K562 (cell line): ENCODE results near the gene ARL10. TPM values are rescaled to one million over a fixed set of nuclear protein-coding genes. Genes with fewer than 3 reads are reported as not detected.

ENCODE experiments used
- EGR1 ChIP-seq: fragments of 450-650 bp; conservative IDR thresholded peaks from 2 replicates; pipeline ENCODE4 v1.6.1; 2017; ENCODE audit warnings: mild to moderate bottlenecking
- FOXJ2 ChIP-seq: fragments of 200-800 bp; sonication (Bioruptor generic); IDR thresholded peaks from 2 replicates; pipeline ENCODE4 v1.6.1; 2016; ENCODE audit warnings: missing genetic modification characterization, missing compliant biosample characterization
- NONO ChIP-seq, 2 experiments: fragments of 200-400 bp in 1 of 2; fragments of 450-650 bp in 1 of 2; formaldehyde crosslinking in 1 of 2; IDR thresholded peaks; 2 replicates each; pipeline ENCODE4 v1.6.1; 2017; ENCODE audit warnings: low read depth in 2 of 2, mild to moderate bottlenecking in 2 of 2, moderate library complexity in 2 of 2, low read length in 1 of 2
- POLR2A ChIP-seq: fragments of 450-650 bp; conservative IDR thresholded peaks from 2 replicates; pipeline ENCODE4 v1.6.1; 2016
- POLR3A ChIP-seq: IDR thresholded peaks from 2 replicates; pipeline ENCODE4 v1.6.1; 2011; ENCODE audit warnings: borderline replicate concordance, mild to moderate bottlenecking, moderate library complexity; ENCODE audit not compliant: insufficient read length, insufficient read depth; ENCODE audit errors: extremely low read depth
- REST ChIP-seq, 2 experiments: fragments of 450-650 bp; formaldehyde crosslinking in 1 of 2; IDR thresholded peaks; 2 replicates each; pipeline versions ENCODE4 v1.4.0 to v1.6.1; 2014 to 2020; ENCODE audit warnings: mild to moderate bottlenecking in 2 of 2, borderline replicate concordance in 1 of 2, low read depth in 1 of 2
- ZFP1 ChIP-seq: fragments of 450-650 bp; formaldehyde crosslinking; IDR thresholded peaks from 2 replicates; pipeline ENCODE4 v1.4.0; 2020; ENCODE audit warnings: mild to moderate bottlenecking, mixed read lengths
- ZNF134 ChIP-seq: fragments of 250-450 bp; sonication (Bioruptor Pico); conservative IDR thresholded peaks from 2 replicates; pipeline ENCODE4 v1.4.0; 2020
- ZNF384 ChIP-seq: IDR thresholded peaks from 2 replicates; pipeline ENCODE4 v1.6.1; 2012; ENCODE audit warnings: low read depth, low read length, improper control_type of control experiment
- ZNF551 ChIP-seq: fragments of 250-450 bp; sonication (Bioruptor Pico); IDR thresholded peaks from 2 replicates; pipeline ENCODE4 v1.5.0; 2021; ENCODE audit warnings: mild to moderate bottlenecking, moderate library complexity
- ZNF589 ChIP-seq: fragments of 200-800 bp; sonication (Bioruptor generic); IDR thresholded peaks from 2 replicates; pipeline ENCODE4 v1.6.1; 2016; ENCODE audit warnings: low read depth, missing genetic modification characterization, missing compliant biosample characterization
- polyA plus RNA-seq, 8 experiments: library from polyadenylated mRNA; depleted of rRNA in 4 of 8; stranded (reverse) in 5 of 8; unstranded in 3 of 8; fragments of >200 nt; fragmentation: Nextera tagmentation in 2 of 8; fragmentation: Illumina TruSeq in 1 of 8; extraction: Ambion mirVana in 2 of 8; extraction: Trizol in 1 of 8; gene quantifications; 2 replicates each; pipeline versions ENCODE4 v1.2.1 to v1.2.3, GENCODE V29; 2011 to 2014; ENCODE audit warnings: inconsistent platforms in 1 of 8, missing spikeins in 1 of 8
- total RNA-seq, 7 experiments: library from RNA; depleted of rRNA in 6 of 7; stranded (reverse); fragments of >200 nt in 6 of 7; fragmentation: Illumina TruSeq in 2 of 7; extraction: Trizol in 2 of 7; gene quantifications; 2 replicates each; pipeline versions ENCODE4 v1.2.1 to v1.2.3, GENCODE V29; 2011 to 2021; ENCODE audit warnings: low replicate concordance in 1 of 7
- TF ChIP-seq, protein P1 (sequence below): fragments of 250-450 bp; sonication (Bioruptor Pico); IDR thresholded peaks from 2 replicates; pipeline ENCODE4 v1.4.0; 2020
- TF ChIP-seq, protein P2 (sequence below), 3 experiments: IDR thresholded peaks in 2 of 3; conservative IDR thresholded peaks in 1 of 3; 2 replicates each; pipeline ENCODE4 v1.5.1; 2011 to 2012; ENCODE audit warnings: low read length in 3 of 3, mild to moderate bottlenecking in 3 of 3, control low read depth in 2 of 3, improper control_type of control experiment in 1 of 3, inconsistent platforms in 1 of 3, low read depth in 1 of 3, mixed read lengths in 1 of 3, moderate library complexity in 1 of 3; ENCODE audit not compliant: insufficient read depth in 2 of 3

The ARL10 gene
- total and polyA plus RNA-seq, 9 of the 15 experiments (the other 6 are each of a cell fraction or from before 2014, with no cell fraction given): under 0.01 to 0.40 (median 0.34) TPM; not detected in 3

GRCh38 chr5:176429972-176430371 is 64.7 kb downstream of the ARL10 start (continued):
- TF ChIP-seq ZFP1 (CRISPR knock-in tag) (no peak), POLR2A (no peak), FOXJ2 (no peak), ZNF551 (CRISPR knock-in tag) (no peak), ZNF589 (CRISPR knock-in tag) (no peak), EGR1 (no peak), REST (IDR thresholded peaks at IDR 0.05; ENCODE audit: borderline replicate concordance) (peak; percentile 29; the same call in 1 of the 2 replicates), REST (CRISPR knock-in tag; IDR thresholded peaks at IDR 0.05; ENCODE audit: low read depth) (no peak), NONO (IDR thresholded peaks at IDR 0.05; ENCODE audit: low read depth in 2 of 2, low read length in 1 of 2) (no peak), POLR3A (no peak), ZNF384 (peak; percentile 60), ZNF134 (CRISPR knock-in tag) (no peak)
- TF ChIP-seq, protein P1, sequence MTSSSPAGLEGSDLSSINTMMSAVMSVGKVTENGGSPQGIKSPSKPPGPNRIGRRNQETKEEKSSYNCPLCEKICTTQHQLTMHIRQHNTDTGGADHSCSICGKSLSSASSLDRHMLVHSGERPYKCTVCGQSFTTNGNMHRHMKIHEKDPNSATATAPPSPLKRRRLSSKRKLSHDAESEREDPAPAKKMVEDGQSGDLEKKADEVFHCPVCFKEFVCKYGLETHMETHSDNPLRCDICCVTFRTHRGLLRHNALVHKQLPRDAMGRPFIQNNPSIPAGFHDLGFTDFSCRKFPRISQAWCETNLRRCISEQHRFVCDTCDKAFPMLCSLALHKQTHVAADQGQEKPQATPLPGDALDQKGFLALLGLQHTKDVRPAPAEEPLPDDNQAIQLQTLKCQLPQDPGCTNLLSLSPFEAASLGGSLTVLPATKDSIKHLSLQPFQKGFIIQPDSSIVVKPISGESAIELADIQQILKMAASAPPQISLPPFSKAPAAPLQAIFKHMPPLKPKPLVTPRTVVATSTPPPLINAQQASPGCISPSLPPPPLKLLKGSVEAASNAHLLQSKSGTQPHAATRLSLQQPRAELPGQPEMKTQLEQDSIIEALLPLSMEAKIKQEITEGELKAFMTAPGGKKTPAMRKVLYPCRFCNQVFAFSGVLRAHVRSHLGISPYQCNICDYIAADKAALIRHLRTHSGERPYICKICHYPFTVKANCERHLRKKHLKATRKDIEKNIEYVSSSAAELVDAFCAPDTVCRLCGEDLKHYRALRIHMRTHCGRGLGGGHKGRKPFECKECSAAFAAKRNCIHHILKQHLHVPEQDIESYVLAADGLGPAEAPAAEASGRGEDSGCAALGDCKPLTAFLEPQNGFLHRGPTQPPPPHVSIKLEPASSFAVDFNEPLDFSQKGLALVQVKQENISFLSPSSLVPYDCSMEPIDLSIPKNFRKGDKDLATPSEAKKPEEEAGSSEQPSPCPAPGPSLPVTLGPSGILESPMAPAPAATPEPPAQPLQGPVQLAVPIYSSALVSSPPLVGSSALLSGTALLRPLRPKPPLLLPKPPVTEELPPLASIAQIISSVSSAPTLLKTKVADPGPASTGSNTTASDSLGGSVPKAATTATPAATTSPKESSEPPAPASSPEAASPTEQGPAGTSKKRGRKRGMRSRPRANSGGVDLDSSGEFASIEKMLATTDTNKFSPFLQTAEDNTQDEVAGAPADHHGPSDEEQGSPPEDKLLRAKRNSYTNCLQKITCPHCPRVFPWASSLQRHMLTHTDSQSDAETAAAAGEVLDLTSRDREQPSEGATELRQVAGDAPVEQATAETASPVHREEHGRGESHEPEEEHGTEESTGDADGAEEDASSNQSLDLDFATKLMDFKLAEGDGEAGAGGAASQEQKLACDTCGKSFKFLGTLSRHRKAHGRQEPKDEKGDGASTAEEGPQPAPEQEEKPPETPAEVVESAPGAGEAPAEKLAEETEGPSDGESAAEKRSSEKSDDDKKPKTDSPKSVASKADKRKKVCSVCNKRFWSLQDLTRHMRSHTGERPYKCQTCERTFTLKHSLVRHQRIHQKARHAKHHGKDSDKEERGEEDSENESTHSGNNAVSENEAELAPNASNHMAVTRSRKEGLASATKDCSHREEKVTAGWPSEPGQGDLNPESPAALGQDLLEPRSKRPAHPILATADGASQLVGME (CRISPR knock-in tag): no peak
- TF ChIP-seq, protein P2, sequence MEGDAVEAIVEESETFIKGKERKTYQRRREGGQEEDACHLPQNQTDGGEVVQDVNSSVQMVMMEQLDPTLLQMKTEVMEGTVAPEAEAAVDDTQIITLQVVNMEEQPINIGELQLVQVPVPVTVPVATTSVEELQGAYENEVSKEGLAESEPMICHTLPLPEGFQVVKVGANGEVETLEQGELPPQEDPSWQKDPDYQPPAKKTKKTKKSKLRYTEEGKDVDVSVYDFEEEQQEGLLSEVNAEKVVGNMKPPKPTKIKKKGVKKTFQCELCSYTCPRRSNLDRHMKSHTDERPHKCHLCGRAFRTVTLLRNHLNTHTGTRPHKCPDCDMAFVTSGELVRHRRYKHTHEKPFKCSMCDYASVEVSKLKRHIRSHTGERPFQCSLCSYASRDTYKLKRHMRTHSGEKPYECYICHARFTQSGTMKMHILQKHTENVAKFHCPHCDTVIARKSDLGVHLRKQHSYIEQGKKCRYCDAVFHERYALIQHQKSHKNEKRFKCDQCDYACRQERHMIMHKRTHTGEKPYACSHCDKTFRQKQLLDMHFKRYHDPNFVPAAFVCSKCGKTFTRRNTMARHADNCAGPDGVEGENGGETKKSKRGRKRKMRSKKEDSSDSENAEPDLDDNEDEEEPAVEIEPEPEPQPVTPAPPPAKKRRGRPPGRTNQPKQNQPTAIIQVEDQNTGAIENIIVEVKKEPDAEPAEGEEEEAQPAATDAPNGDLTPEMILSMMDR (IDR thresholded peaks at IDR 0.05 in 2 of 3, conservative IDR thresholded peaks at IDR 0.05 in 1 of 3; ENCODE audit: insufficient read depth in 2 of 3, low read depth in 1 of 3, low read length in 3 of 3): peak; percentile 37 to 58 (median 54); a peak in 5 of 6 replicates
